GM12873 (cell line): ENCODE measurements around the gene TRPV4.
A peak's percentile ranks its signal among the peaks of the same experiment; 100 is the strongest.

Source experiments
- TF ChIP-seq, protein P1 (sequence below): IDR thresholded peaks from 2 replicates; pipeline ENCODE4 v1.5.1; 2012; ENCODE audit warnings: low read depth, mild to moderate bottlenecking, moderate library complexity, low read length, control low read depth; ENCODE audit not compliant: insufficient read depth; ENCODE audit errors: missing control alignments

TRPV4 gene

GRCh38 chr12:109778684-109779083 lies 54.5 kb downstream of the TRPV4 start:
- TF ChIP-seq, protein P1, sequence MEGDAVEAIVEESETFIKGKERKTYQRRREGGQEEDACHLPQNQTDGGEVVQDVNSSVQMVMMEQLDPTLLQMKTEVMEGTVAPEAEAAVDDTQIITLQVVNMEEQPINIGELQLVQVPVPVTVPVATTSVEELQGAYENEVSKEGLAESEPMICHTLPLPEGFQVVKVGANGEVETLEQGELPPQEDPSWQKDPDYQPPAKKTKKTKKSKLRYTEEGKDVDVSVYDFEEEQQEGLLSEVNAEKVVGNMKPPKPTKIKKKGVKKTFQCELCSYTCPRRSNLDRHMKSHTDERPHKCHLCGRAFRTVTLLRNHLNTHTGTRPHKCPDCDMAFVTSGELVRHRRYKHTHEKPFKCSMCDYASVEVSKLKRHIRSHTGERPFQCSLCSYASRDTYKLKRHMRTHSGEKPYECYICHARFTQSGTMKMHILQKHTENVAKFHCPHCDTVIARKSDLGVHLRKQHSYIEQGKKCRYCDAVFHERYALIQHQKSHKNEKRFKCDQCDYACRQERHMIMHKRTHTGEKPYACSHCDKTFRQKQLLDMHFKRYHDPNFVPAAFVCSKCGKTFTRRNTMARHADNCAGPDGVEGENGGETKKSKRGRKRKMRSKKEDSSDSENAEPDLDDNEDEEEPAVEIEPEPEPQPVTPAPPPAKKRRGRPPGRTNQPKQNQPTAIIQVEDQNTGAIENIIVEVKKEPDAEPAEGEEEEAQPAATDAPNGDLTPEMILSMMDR = no peak

- TF ChIP-seq, protein P1 = no peak
These were observed 55.7 kb downstream of the TRPV4 start for GRCh38 chr12:109777544-109777943.

- TF ChIP-seq, protein P1 = no peak
These were observed 56.6 kb downstream of the TRPV4 start for GRCh38 chr12:109776624-109777023.

DNA sequence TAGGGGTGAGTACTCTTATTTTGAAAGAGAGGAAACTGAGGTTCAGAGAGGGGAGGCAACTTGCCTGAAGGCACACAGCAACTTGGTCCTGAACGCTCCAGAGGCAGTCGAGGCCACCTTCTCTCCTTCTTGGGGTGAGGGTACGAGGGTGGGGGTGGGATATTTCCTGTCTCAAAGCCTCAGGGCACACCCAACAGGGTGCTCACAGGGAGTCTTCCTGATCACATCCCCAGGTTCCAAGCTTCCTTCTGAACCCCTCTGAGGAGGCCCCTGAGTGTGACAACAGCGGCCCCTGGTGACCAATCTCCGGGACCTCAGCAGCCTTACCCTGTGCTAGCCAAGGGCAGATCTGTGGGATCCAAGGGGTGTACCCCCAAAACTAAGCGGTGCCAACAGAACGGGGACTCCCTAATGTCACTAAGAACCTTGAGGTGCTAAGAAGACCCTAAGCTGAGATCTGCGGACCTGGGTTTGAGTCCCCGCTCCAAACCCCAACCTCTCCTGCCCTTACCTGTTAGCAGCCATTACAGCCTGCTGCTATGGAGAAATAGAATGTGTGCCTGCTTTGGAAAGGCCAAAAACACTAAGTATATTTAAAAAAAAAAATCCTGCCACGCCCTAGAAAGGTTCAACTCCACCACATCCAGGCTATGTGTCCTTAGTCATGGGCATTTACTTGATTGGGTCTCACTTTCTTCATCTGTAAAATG lies 57.9 kb downstream of the TRPV4 start:
- TF ChIP-seq, protein P1 = peak; percentile 96

- TF ChIP-seq, protein P1 = no peak
These were observed 59.7 kb downstream of the TRPV4 start for GRCh38 chr12:109773384-109774011.

- TF ChIP-seq, protein P1 = no peak
These were observed 60.4 kb downstream of the TRPV4 start for GRCh38 chr12:109772622-109773321.
